RWPE2 (cell line): ENCODE data around the gene SLC25A24.
"Not testable (repeated sequence)": the region's sequence is repeated elsewhere in the genome, so short reads cannot be mapped to it uniquely, and the experiment has no call there.

Source experiments
- ATAC-seq: fragments of 200-7000 bp; cut with Tn5 transposase; 3 replicates; pipeline ENCODE4 v1.9.1; 2021; ENCODE audit warnings: low read depth
- DNase-seq: peaks from one replicate; pipeline ENCODE4 v3.0.0-alpha.2; 2020; ENCODE audit warnings: low spot score
- H3K27ac ChIP-seq: fragments of 450-650 bp; 2 replicates; pipeline ENCODE4 v1.5.1; 2017; ENCODE audit warnings: mild to moderate bottlenecking; ENCODE audit not compliant: poor library complexity, severe bottlenecking
- H3K27me3 ChIP-seq: fragments of 250-450 bp; sonication (Bioruptor Pico); 2 replicates; pipeline ENCODE4 v1.5.1; 2021; ENCODE audit warnings: mild to moderate bottlenecking, moderate library complexity; ENCODE audit not compliant: insufficient read depth, poor library complexity, severe bottlenecking
- H3K36me3 ChIP-seq: fragments of 250-450 bp; sonication (Bioruptor Pico); 2 replicates; pipeline ENCODE4 v1.5.1; 2020; ENCODE audit warnings: low read depth, mild to moderate bottlenecking, moderate library complexity
- H3K4me1 ChIP-seq: fragments of 250-450 bp; sonication (Bioruptor Pico); 2 replicates; pipeline ENCODE4 v1.5.1; 2021; ENCODE audit warnings: mild to moderate bottlenecking, moderate library complexity; ENCODE audit not compliant: insufficient read depth, poor library complexity, severe bottlenecking
- H3K4me3 ChIP-seq: fragments of 250-450 bp; sonication (Bioruptor Pico); 2 replicates; pipeline ENCODE4 v1.5.1; 2021; ENCODE audit warnings: mild to moderate bottlenecking, moderate library complexity; ENCODE audit not compliant: severe bottlenecking
- H3K9me3 ChIP-seq: fragments of 250-450 bp; sonication (Bioruptor Pico); 2 replicates; pipeline ENCODE4 v1.5.1; 2021; ENCODE audit warnings: mild to moderate bottlenecking, moderate library complexity; ENCODE audit not compliant: severe bottlenecking
- TF ChIP-seq, protein P1 (sequence below): fragments of 450-650 bp; IDR thresholded peaks from one replicate; pipeline ENCODE4 v1.5.1; 2017; ENCODE audit warnings: mild to moderate bottlenecking, moderate library complexity; ENCODE audit not compliant: poor library complexity, severe bottlenecking

SLC25A24 gene

DNA sequence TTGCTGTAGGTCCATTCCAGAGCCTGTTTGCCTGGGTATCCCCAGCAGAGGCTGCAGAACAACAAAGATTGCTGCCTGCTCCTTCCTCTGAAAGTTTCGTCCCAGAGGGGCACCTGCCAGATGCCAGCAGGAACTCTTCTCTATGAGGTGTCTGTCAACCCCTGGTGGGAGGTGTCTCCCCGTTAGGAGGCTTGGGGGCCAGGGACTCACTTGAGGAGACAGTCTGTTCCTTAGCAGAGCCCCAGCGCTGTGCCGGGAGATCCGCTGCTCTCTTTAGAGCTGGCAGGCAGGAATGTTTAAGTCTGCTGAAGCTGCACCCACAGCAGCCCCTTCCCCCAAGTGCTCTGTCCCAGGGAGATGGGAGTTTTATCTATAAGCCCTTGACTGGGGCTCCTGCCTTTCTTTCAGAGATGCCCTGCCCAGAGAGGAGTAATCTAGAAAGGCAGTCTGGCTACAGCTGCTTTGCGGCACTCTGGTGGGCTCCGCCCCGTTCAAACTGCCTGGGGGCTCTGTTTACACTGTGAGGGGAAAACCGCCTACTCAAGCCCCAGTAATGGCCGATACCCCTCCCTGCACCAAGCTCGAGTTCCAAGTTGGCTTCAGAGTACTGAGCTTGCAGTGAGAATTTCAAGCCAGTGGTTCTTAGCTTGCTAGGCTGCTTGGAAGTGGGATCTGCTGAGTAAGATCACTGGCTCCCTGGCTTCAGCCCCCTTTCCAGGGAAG lies 8.7 kb upstream of the SLC25A24 start:
- ATAC-seq (no peak), DNase-seq (no peak)
- Histone ChIP-seq H3K36me3 (no peaks in the 10 kb centered on the region), H3K4me3 (no peak overlapping the region), H3K27me3 (no peaks in the 10 kb centered on the region), H3K9me3 (no peaks in the 10 kb centered on the region), H3K4me1 (no peaks in the 10 kb centered on the region), H3K27ac (no peak overlapping the region)
- TF ChIP-seq, protein P1, sequence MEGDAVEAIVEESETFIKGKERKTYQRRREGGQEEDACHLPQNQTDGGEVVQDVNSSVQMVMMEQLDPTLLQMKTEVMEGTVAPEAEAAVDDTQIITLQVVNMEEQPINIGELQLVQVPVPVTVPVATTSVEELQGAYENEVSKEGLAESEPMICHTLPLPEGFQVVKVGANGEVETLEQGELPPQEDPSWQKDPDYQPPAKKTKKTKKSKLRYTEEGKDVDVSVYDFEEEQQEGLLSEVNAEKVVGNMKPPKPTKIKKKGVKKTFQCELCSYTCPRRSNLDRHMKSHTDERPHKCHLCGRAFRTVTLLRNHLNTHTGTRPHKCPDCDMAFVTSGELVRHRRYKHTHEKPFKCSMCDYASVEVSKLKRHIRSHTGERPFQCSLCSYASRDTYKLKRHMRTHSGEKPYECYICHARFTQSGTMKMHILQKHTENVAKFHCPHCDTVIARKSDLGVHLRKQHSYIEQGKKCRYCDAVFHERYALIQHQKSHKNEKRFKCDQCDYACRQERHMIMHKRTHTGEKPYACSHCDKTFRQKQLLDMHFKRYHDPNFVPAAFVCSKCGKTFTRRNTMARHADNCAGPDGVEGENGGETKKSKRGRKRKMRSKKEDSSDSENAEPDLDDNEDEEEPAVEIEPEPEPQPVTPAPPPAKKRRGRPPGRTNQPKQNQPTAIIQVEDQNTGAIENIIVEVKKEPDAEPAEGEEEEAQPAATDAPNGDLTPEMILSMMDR, result no peak

DNA sequence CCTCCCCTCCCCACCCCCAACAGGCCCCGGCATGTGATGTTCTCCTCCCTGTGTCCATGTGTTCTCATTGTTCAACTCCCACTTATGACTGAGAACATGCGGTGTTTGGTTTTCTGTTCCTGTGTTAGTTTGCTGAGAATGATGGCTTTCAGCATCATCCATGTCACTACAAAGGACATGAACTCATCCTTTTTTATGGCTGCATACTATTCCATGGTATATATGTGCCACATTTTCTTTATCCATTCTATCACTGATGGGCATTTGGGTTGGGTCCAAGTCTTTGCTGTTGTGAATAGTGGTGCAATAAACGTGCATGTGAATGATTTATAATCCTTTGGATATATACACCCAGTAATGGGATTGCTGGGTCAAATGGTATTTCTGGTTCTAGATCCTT lies 3.4 kb upstream of the SLC25A24 start:
- not testable (repeated sequence) for DNase-seq, H3K4me3 ChIP-seq, H3K4me1 ChIP-seq, H3K9me3 ChIP-seq, H3K36me3 ChIP-seq, H3K27ac ChIP-seq, ATAC-seq, H3K27me3 ChIP-seq

DNA sequence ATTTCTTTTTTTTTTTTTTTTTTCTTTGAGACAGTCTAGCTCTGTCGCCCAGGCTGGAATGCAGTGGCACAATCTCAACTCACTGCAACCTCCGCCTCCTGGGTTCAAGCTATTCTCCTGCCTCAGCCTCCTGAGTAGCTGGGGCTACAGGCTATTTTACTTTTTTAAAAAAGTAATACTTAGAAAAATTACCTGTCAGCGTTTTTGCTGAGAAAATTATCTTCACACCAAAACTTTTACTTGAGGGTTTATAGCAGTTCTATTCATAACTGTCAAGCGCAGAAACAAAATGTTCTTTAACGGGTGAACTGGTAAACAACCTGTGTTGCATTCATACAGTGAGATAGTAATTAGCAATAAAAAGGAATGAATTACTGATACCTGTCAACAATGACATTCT lies 1.5 kb upstream of the SLC25A24 start:
- no peak for DNase-seq
- TF ChIP-seq, protein P1, result no peak
- peaks cover 3% of the 10 kb centered on the region for H3K4me1 ChIP-seq
- no peak overlapping the region for H3K27ac ChIP-seq
- ATAC-seq, result no peak
- H3K9me3 ChIP-seq, result no peaks in the 10 kb centered on the region
- peaks cover 22% of the 10 kb centered on the region for H3K36me3 ChIP-seq
- H3K27me3 ChIP-seq, result no peaks in the 10 kb centered on the region
- no peak overlapping the region for H3K4me3 ChIP-seq

DNA sequence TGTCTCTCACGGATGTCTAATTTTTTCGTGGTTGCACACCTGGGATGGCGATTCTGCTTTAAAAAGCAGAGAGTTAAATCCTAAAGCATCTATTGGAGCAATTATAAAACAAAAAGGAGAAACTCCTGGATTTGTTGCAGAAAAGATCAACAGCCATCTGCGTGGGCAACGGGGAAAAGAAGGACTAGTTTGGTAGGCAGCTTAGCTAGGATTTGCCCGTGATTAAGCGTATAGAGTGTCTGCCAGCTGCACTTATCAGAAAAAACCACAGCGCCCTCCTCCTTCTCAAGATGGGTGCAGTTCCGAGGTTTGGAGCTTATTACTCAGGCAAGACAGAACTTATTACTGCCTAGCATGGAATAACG lies 526 bp upstream of the SLC25A24 start:
- TF ChIP-seq, protein P1, result peak; percentile 57
- no peaks in the 10 kb centered on the region for H3K27me3 ChIP-seq
- H3K4me3 ChIP-seq, result peak overlapping the region; percentile 82
- peaks cover 3% of the 10 kb centered on the region for H3K4me1 ChIP-seq
- H3K36me3 ChIP-seq, result peaks cover 32% of the 10 kb centered on the region
- peak overlapping the region; percentile 88 for H3K27ac ChIP-seq
- peak; percentile 65 for ATAC-seq
- H3K9me3 ChIP-seq, result no peaks in the 10 kb centered on the region
- DNase-seq, result no peak

DNA sequence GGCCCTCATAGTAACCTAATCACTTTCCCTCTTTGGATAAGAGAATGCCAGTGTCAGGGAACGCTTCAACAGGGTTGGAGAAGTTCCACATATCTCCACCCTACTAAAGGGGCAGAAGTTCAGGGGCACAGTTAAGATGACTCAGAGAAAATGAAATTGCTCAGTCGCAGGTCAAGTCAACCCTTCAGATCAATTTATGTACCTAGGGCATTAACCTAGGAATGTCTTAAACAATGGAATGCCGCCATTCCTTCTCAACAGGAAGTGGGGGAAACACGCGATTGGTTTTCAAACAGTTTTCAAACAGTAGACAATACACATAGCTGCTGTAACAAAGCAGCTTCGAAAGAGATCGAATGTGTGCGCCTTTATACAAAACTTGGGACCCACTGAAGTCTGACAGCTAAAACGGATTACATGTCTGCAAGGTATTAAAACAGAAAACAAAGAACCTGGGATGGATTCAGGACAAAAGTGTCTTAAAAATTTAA lies 897 bp downstream of the SLC25A24 start:
- peak overlapping the region; percentile 88 for H3K27ac ChIP-seq
- no peaks in the 10 kb centered on the region for H3K9me3 ChIP-seq
- peak; percentile 51 for ATAC-seq
- no peak for DNase-seq
- peaks cover 3% of the 10 kb centered on the region for H3K4me1 ChIP-seq
- no peaks in the 10 kb centered on the region for H3K27me3 ChIP-seq
- H3K4me3 ChIP-seq, result peak overlapping the region; percentile 82
- peaks cover 47% of the 10 kb centered on the region for H3K36me3 ChIP-seq
- TF ChIP-seq, protein P1, result no peak
